HG03280 (cell line): ENCODE measurements around the gene TECPR2.

Experiments used
- ATAC-seq: cut with Tn5 transposase; IDR thresholded peaks from one replicate; pipeline ENCODE4 v1.9.1; 2021; ENCODE audit warnings: mild to moderate bottlenecking, moderate library complexity; ENCODE audit not compliant: unreplicated experiment

TECPR2 gene

GRCh38 chr14:102374264-102374663, 11.5 kb downstream of the TECPR2 start:
- ATAC-seq = no peak

GRCh38 chr14:102375119-102375518, 12.4 kb downstream of the TECPR2 start:
- no peak for ATAC-seq

DNA sequence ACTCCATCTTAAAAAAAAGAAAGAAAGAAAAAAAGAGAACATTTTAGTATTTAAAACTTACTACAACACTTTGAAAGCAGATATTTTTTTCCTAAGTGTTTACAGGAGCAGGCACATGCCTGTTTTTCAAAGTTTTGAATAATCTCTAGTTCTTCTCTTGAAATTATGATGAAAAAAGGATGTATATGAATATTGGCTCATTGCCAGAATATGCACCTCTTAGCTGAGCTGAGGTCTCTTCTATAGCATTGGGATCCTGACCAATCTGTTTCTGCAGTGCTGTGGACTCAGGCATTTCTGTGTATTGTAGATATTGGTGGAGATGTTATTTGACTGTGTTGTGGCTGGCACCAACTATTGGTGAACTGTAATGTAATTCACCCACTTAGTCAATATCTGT, 15.0 kb downstream of the TECPR2 start:
- no peak for ATAC-seq

GRCh38 chr14:102378830-102379229, 16.1 kb downstream of the TECPR2 start:
- no peak for ATAC-seq

- no peak for ATAC-seq
Observed at GRCh38 chr14:102387086-102387485, 24.3 kb downstream of the TECPR2 start.

- ATAC-seq = no peak
Observed at GRCh38 chr14:102389246-102389645, 26.5 kb downstream of the TECPR2 start.

DNA sequence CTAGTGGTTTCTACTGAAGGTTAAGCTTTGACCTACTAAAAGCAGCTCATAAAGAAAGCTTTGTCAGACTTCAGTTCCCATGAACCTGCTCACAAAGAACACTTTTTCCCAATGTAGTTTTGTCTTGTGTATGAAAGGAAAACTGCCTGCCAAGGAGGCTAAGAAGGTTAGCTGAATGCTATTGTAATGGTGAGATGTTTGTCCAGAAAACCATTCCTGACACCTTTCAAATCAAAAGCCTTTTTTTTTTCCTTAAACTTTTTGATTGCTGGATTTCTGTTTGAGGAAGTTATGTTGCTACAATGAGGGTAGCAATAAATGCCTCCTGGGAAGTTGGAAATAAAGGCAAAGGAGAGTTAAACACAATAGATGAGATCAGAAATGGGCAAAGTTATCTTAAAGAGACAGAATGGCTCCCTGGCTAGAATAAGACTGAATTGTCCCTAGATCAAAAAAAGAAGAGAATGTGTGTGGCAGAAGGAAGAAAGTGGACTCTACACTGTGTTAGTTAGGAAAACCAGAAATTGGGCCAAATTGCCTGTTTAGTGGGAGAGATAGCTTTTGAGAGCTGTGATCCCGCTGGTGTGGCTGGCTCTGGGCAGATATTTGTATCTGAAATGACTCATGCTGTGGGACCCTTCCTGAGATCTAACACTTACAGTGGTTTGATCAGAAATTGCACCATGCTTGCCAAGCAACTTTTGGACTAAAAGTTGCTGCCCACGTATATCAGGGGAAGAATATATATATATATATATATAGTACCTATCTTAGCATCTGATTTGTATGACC, 27.5 kb downstream of the TECPR2 start:
- no peak for ATAC-seq

DNA sequence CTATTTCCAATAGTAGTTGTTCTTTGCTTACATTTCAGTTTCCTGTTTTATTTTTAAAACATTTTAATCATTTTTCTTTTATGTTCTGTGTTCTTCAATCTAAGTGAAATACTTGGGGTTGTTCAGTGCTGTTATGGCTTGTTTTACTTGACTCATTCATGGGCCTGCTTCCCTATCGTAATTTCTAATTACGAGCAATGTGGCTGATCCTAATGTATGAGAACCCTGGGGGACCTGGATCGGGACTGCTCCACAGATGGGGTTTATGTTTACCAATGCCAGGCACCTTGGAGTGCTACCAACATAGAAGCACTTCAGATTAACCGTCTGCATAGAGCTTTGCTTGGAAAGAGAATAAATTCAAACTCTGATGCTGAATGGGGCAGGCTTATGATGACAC, 29.8 kb downstream of the TECPR2 start:
- ATAC-seq = no peak

DNA sequence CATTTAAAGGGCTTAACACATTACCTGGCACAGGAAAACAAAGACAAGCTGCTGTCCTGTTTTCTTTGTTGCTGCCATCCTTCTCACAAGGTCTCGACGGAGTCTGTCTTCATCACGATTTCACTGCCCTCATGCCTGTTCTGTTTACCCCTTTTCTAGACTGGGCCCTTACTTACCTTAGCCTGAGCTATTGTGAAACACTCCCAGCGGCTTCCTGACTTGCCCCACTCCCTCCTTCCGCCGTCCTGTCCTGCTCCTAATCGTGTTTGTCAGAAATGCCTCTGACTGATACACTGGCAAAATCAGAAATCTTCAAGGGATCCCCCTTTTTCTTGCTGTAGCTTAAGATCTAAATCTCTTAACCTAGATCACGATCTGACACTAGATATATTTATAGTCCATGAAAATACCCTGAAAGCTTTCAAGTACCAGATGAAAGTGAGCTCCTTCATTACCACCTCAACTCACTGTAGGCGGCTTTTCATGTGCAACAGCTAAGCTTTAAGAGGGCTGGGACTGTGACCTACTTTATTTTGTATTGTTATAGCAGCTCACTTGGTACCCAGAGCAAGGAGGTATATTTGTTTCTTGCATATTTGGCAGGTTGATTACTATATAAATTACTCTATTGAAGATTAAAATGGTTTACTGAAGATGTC, 32.1 kb downstream of the TECPR2 start:
- ATAC-seq = no peak

GRCh38 chr14:102396521-102396920, 33.8 kb downstream of the TECPR2 start:
- no peak for ATAC-seq

DNA sequence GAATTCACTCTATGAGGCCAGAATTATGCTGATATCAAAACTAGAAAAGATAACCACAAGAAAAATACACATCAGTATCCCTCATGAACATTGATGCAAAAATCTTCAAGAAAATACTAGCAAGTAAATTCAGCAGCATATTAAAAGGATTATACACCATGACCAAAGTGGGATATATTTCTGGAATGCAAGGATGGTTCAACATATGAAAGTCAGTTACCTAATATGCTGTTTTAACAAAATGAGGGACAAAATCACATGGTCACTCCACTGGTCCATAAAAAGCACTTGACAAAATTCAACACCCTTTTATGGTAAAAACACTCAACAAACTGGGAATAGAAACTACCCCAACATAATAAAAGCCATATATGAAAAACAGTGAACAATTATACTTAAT, 40.3 kb downstream of the TECPR2 start:
- no peak for ATAC-seq

- no peak for ATAC-seq
Observed at GRCh38 chr14:102407258-102407657, 44.5 kb downstream of the TECPR2 start.

GRCh38 chr14:102408724-102409123, 46.0 kb downstream of the TECPR2 start:
- no peak for ATAC-seq

DNA sequence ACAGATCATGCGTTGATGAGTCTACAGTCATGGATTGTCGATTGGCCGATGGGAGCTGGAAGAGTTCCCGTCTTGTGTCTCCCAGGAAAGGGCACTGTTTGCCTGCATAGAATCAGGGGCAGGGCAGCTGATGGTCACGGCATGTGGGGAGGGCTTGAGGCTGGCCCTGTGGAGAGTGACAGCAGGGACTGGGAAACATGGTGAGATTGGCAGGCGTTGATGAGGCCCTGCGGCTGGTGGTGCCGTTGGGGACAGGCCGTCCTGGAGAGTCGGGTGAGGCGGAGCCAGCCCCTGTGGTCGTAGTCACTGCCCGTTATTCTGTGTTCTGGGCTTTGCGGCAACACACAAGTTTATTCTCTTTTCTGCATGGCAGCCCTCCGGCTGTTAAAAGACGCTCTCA, 52.9 kb downstream of the TECPR2 start:
- ATAC-seq = no peak

DNA sequence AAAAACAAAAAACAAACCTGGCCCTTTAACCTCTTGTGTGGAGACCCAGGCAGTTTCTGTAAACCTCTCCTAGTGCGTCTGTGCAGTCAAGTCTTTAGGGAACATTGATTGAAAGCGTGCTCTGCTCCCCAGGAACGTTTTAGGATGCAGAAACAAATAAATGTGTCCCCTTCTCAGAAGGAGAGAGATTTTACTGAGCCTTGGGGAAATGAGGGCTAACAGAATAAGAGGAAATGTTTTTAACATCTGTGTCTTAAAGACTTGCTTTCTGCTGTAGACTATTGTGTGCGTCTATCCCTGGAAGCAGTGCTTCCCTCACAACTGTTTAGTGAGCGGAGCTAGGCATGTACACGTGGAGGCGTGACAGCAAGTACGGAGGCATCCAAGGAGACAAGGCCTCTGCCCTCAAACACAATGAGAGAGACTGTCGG, 54.3 kb downstream of the TECPR2 start:
- ATAC-seq = no peak

GRCh38 chr14:102417646-102418045, 54.9 kb downstream of the TECPR2 start:
- no peak for ATAC-seq

GRCh38 chr14:102418169-102418852, 55.6 kb downstream of the TECPR2 start:
- ATAC-seq = no peak

DNA sequence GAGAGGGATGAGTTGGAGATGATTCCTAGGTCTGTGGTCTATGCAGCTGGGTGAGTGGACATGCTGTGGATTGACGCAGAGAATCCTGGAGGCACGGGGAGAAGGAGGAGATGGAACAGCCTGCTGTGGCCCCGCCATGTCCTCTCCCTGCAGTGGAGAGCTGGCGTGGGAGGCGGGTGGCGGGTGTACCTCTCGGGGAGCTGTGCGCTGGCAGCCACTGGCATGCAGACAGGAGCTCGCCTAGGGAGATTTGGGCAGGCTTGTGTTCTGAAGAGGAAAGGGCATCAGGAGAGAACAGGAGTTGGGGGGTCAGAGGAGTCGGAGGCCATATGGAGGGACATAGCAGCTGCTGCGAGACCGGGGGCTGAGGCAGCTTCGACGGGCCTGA, 56.1 kb downstream of the TECPR2 start:
- no peak for ATAC-seq

DNA sequence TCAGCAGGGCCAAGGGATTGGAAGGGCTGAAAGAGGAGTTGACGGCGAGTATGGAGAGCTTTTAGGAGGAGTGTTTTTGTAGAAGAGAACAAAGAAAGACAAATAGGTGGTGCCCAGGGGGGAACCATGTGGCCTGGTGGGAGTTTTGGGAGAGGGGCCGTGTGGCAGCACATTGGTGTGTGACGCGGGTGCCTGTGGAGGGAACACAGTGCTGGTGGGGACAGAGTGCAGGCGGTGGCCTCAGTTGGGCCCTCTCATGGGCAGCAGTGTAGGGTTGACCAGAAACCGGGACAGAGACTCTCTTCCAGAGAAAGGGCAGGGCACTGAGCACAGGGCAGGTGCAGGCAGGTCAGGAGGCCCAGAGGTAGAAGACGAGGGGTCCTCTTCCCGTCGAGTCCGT, 56.5 kb downstream of the TECPR2 start:
- no peak for ATAC-seq

DNA sequence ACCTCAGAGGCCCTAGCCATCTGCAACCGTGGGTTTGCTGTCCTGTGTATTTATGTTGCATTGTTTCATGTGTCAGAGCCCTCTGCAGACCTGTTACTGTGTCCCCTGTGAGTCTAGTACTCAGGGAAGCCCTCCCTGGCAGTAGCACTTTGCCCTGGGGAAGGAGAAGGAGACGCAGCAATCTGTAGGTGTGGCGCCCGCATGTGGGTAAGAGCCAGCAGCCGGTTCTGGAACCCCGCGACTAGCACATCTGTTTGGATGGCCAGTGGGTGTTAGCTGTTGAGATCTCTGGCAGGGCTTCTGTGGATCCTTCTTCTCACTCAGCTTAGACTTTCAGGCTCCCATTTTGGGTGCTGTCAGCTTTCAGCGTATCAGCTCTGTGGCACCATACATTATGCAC, 57.0 kb downstream of the TECPR2 start:
- ATAC-seq = no peak

DNA sequence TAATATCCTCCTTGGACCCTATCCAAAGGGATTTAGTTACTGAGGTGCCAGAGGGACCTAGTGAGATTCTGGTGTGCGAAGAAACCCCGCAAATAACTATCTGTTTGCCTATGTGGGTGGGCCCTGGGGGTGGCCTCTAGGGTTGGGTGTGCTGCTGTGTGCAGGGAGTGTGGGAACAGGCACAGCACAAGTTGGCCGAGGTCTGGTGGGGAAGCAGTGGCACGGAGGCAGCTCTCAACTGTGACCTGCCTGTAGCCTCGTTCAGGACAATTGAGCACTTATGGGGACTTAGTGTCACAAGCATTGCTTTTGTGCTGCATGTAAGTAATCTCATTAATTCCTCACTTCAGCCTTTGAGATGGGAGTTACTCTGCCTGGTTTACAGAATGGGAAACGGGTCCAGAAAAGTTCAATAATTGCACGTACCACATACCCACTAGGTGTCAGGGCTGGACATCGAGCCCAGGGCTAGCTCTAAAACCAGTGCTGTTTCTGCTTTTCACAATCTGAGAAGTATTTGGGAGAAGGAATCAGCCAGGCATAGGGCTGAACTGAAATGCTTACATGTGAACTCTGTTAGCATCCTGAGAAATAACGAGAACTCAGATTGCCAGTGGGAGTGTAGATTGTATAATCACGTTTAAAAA, 58.8 kb downstream of the TECPR2 start:
- no peak for ATAC-seq
